Stomach (tissue), 9 donors: ENCODE data around the gene SELENOF. TPM values are rescaled to one million over a fixed set of nuclear protein-coding genes. Genes with fewer than 3 reads are reported as not detected.
"Not testable (repeated sequence)": the region's sequence is repeated elsewhere in the genome, so short reads cannot be mapped to it uniquely, and the experiment has no call there.

Experiments
- DNase-seq, 2 donors: peaks; one replicate each; pipeline versions ENCODE4 v3.0.0 to v3.0.0-alpha.2; 2013 to 2019
- H3K27ac ChIP-seq, 5 donors: fragments of 200-600 bp in 4 of 5; sonication (generic) in 4 of 5; one replicate each; pipeline ENCODE4 v1.5.1; 2013 to 2019; ENCODE audit warnings: mild to moderate bottlenecking in 1 of 5, moderate library complexity in 1 of 5
- H3K27me3 ChIP-seq, 3 donors: fragments of 200-600 bp; sonication (generic); one replicate each; pipeline ENCODE4 v1.5.1; 2017 to 2019; ENCODE audit warnings: mixed run types in 1 of 3
- H3K36me3 ChIP-seq, 4 donors: fragments of 200-600 bp; sonication (generic); 1 replicate in 3 of 4; 2 replicates in 1 of 4; pipeline ENCODE4 v1.5.1; 2016 to 2019
- H3K4me1 ChIP-seq, 4 donors: fragments of 200-600 bp; sonication (generic); one replicate each; pipeline ENCODE4 v1.5.1; 2016 to 2019
- H3K4me3 ChIP-seq, 4 donors: fragments of 200-600 bp; sonication (generic) in 3 of 4; one replicate each; pipeline ENCODE4 v1.5.1; 2016 to 2019; ENCODE audit warnings: mild to moderate bottlenecking in 1 of 4
- H3K9me3 ChIP-seq, 4 donors: fragments of 200-600 bp; sonication (generic); one replicate each; pipeline ENCODE4 v1.5.1; 2016 to 2019
- EP300 ChIP-seq: sonication (generic); formaldehyde crosslinking; IDR thresholded peaks from one replicate; pipeline ENCODE4 v1.6.1; 2017; ENCODE audit warnings: antibody characterized with exemption
- POLR2A ChIP-seq, 4 donors: fragments of 450-650 bp; IDR thresholded peaks; one replicate each; pipeline ENCODE4 v1.6.1; 2016; ENCODE audit warnings: antibody characterized with exemption in 4 of 4, control low read depth in 2 of 4, mild to moderate bottlenecking in 1 of 4, moderate library complexity in 1 of 4
- POLR2AphosphoS5 ChIP-seq, 3 donors: sonication (generic); formaldehyde crosslinking; IDR thresholded peaks; one replicate each; pipeline ENCODE4 v1.6.1; 2016; ENCODE audit warnings: antibody characterized with exemption in 3 of 3
- WGBS, 5 donors: extraction: QIAGEN DNeasy Blood & Tissue Kit in 3 of 5; methylation state at CpG; one replicate each; pipeline versions ENCODE4 v1.1.5 to v1.1.7; 2013 to 2018; 5-methylcytosine and 5-hydroxymethylcytosine counted together
- intact Hi-C: fragments of 100-400 bp; cut with DNase I; formaldehyde crosslinking; loops from one replicate; pipeline ENCODE4 v1.15.1; 2023; ENCODE audit warnings: low total_unique reads
- polyA plus RNA-seq, 3 donors: library from polyadenylated mRNA; stranded (reverse); fragments of 200-250 nt; gene quantifications; one replicate each; pipeline ENCODE4 v1.2.3, GENCODE V29; 2013
- total RNA-seq, 5 donors: library from RNA; depleted of rRNA; stranded (reverse); fragments of >200 nt; gene quantifications; one replicate each; pipeline versions ENCODE4 v1.1.0 to v1.2.3, GENCODE V29; 2014 to 2016
- TF ChIP-seq, protein P1 (sequence below), 7 experiments: fragments of 450-650 bp in 4 of 7; fragments of 200-600 bp in 3 of 7; sonication (generic) in 3 of 7; IDR thresholded peaks; one replicate each; pipeline ENCODE4 v1.5.1; 2016 to 2019; ENCODE audit warnings: antibody characterized with exemption in 7 of 7, control low read depth in 2 of 7, mild to moderate bottlenecking in 1 of 7
- donor health status: healthy with polysubstance abuse.
- donor health status: Bipolar disorder and iron deficiency.
- donor health status: healthy.

SELENOF gene
- total and polyA plus RNA-seq, 8 donors, result 24.9 to 247 (median 82.9) TPM

DNA sequence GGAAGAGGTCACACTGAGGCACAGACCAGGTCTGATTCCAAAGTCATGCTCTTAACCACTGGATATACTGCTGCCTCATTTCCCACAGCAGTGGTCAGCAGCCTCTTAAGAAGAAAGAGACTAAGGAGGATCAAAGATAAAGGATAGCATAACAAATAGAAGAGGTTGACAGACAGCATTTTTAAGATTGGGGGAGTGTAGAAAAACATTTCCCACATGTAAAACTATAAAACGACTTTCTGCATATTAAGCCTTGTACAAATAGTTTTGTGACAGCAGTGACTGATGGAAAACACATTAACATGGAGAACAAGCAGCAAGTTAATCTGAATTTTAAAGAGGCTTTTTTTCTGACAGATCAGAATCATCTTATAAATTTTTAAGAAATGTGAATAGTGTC, 92.0 kb downstream of the SELENOF start:
- Histone ChIP-seq H3K36me3 (no peaks in the 10 kb centered on the region), H3K27me3 (no peaks in the 10 kb centered on the region), H3K4me3 (no peak overlapping the region), H3K9me3 (no peaks in the 10 kb centered on the region), H3K27ac (no peak overlapping the region), H3K4me1 (peaks cover 0 to 6% (median 0%) of the 10 kb centered on the region in 4 donors)
- DNase-seq, result no peak
- TF ChIP-seq, protein P1, sequence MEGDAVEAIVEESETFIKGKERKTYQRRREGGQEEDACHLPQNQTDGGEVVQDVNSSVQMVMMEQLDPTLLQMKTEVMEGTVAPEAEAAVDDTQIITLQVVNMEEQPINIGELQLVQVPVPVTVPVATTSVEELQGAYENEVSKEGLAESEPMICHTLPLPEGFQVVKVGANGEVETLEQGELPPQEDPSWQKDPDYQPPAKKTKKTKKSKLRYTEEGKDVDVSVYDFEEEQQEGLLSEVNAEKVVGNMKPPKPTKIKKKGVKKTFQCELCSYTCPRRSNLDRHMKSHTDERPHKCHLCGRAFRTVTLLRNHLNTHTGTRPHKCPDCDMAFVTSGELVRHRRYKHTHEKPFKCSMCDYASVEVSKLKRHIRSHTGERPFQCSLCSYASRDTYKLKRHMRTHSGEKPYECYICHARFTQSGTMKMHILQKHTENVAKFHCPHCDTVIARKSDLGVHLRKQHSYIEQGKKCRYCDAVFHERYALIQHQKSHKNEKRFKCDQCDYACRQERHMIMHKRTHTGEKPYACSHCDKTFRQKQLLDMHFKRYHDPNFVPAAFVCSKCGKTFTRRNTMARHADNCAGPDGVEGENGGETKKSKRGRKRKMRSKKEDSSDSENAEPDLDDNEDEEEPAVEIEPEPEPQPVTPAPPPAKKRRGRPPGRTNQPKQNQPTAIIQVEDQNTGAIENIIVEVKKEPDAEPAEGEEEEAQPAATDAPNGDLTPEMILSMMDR (IDR thresholded peaks at IDR 0.05), result no peak
- no peak for TF ChIP-seq POLR2A (IDR thresholded peaks at IDR 0.05)
- TF ChIP-seq POLR2AphosphoS5 (IDR thresholded peaks at IDR 0.05), result no peak
- no peak for TF ChIP-seq EP300
- intact Hi-C loops, result no loop called here
- WGBS, 5 donors, result 6 to 16% (median 11%) methylated on average over 1 of the region's 1 CpG

DNA sequence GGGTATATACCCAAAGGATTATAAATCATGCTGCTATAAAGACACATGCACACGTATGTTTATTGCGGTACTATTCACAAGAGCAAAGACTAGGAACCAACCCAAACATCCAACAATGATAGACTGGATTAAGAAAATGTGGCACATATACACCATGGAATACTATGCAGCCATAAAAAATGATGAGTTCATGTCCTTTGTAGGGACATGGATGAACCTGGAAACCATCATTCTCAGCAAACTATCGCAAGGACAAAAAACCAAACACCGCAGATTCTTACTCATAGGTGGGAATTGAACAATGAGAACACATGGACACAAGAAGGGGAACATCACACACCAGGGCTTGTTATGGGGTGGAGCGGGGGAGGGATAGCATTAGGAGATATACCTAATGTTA, 94.0 kb downstream of the SELENOF start:
- H3K27me3 ChIP-seq, H3K4me3 ChIP-seq, H3K4me1 ChIP-seq, DNase-seq, H3K36me3 ChIP-seq, H3K27ac ChIP-seq, H3K9me3 ChIP-seq, intact Hi-C loops: not testable (repeated sequence)
- 59 to 82% (median 73%) methylated on average over 4 to 5 of the region's 5 CpGs for whole genome bisulfite sequencing, 5 donors

DNA sequence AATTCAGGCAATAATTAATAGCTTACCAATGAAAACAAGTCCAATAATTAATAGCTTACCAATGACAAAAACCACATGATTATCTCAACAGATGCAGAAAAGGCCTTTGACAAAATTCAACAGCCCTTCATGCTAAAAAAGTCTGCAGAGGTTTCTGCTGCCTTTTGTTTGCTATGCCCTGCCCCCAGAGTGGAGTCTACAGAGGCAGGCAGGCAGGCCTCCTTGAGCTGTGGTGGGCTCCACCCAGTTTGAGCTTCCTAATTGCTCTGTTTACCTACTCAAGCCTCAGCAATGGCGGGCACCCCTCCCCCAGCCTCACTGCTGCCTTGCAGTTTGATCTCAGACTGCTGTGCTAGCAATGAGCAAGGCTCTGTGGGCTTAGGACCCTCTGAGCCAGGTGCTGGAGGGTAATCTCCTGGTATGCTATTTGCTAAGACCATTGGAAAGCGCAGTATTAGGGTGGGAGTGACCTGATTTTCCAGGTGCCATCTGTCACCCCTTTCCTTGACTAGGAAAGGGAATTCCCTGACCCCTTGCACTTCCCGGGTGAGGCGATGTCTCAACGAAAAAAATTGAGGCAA, 96.6 kb downstream of the SELENOF start:
- H3K4me1 ChIP-seq, intact Hi-C loops: not testable (repeated sequence)
- WGBS, 5 donors, result 65 to 86% (median 77%) methylated on average over 4 to 5 of the region's 5 CpGs

GRCh38 chr1:86814118-86814517, 99.8 kb downstream of the SELENOF start:
- intact Hi-C loops, H3K9me3 ChIP-seq, H3K27me3 ChIP-seq, H3K27ac ChIP-seq, DNase-seq, H3K4me1 ChIP-seq, H3K36me3 ChIP-seq, H3K4me3 ChIP-seq: not testable (repeated sequence)
- 46 to 77% (median 53%) methylated on average over 4 to 5 of the region's 5 CpGs for WGBS, 5 donors

More for the DNA sequence above, 96.6 kb downstream of the SELENOF start:
- H3K4me3 ChIP-seq, H3K9me3 ChIP-seq, H3K36me3 ChIP-seq, H3K27ac ChIP-seq, H3K27me3 ChIP-seq, DNase-seq: not testable (repeated sequence)

Other genes with a start within 250 kb of the SELENOF start
- gene SH3GLB1, start 209.6 kb downstream of the SELENOF start, total RNA-seq, result 10 to 100 TPM; 25.2 to 95.5 (median 50.3) TPM
- 10 to 100 TPM; 29.4 to 31.0 (median 30.2) TPM for gene SH3GLB1, start 209.6 kb downstream of the SELENOF start, polyA plus RNA-seq
- 10 to 100 TPM in 2 of 5 donors, 1 to 10 TPM in 3; 1.8 to 29.0 (median 7.2) TPM for gene HS2ST1, start 509 bp upstream of the SELENOF start, total RNA-seq
- 1 to 10 TPM; 2.7 to 4.3 (median 2.9) TPM for gene HS2ST1, start 509 bp upstream of the SELENOF start, polyA plus RNA-seq